GM23338 (cell line): Measurements from ENCODE around the gene ARID3B. TPM values are rescaled to one million over a fixed set of nuclear protein-coding genes. Genes with fewer than 3 reads are reported as not detected.
A peak's percentile ranks its signal among the peaks of the same experiment; 100 is the strongest.

ENCODE experiments used
- ATAC-seq: fragments of 200-7000 bp; cut with Tn5 transposase; 3 replicates; pipeline ENCODE4 v1.9.1; 2020
- DNase-seq: peaks from one replicate; pipeline ENCODE4 v3.0.0-alpha.2; 2015; ENCODE audit warnings: low spot score
- H2AFZ ChIP-seq: fragments of 200-600 bp; sonication (generic); 2 replicates; pipeline ENCODE4 v1.8.0; 2016; ENCODE audit warnings: antibody characterized with exemption, mild to moderate bottlenecking, moderate library complexity
- H3F3A ChIP-seq: fragments of 200-600 bp; sonication (generic); replicated peaks from 2 replicates; pipeline ENCODE4 v1.8.0; 2017; ENCODE audit warnings: antibody characterized with exemption, mixed run types, low read depth
- H3K27ac ChIP-seq: fragments of 200-600 bp; sonication (generic); 2 replicates; pipeline ENCODE4 v1.6.1; 2016; ENCODE audit warnings: low read depth
- H3K27me3 ChIP-seq: fragments of 200-600 bp; sonication (generic); 2 replicates; pipeline ENCODE4 v1.8.0; 2016; ENCODE audit warnings: mild to moderate bottlenecking, mixed run types, moderate library complexity; ENCODE audit not compliant: insufficient read depth
- H3K36me3 ChIP-seq: fragments of 200-600 bp; sonication (generic); 2 replicates; pipeline ENCODE4 v1.8.0; 2016; ENCODE audit warnings: mild to moderate bottlenecking; ENCODE audit not compliant: insufficient read depth
- H3K4me1 ChIP-seq: fragments of 200-600 bp; sonication (generic); 2 replicates; pipeline ENCODE4 v1.8.0; 2016; ENCODE audit warnings: mild to moderate bottlenecking, moderate library complexity; ENCODE audit not compliant: insufficient read depth
- H3K4me2 ChIP-seq: fragments of 200-600 bp; sonication (generic); 2 replicates; pipeline ENCODE4 v1.7.1; 2017; ENCODE audit warnings: mixed run types
- H3K4me3 ChIP-seq: fragments of 200-600 bp; sonication (generic); 2 replicates; pipeline ENCODE4 v1.6.1; 2016; ENCODE audit warnings: mixed run types
- H3K79me2 ChIP-seq: fragments of 200-600 bp; sonication (generic); replicated peaks from 2 replicates; pipeline ENCODE4 v1.8.0; 2017; ENCODE audit warnings: mild to moderate bottlenecking; ENCODE audit not compliant: insufficient read depth
- H3K9me2 ChIP-seq: fragments of 200-600 bp; sonication (generic); 2 replicates; pipeline ENCODE4 v1.8.0; 2017; ENCODE audit not compliant: insufficient read depth
- H4K20me1 ChIP-seq: fragments of 200-600 bp; sonication (generic); replicated peaks from 2 replicates; pipeline ENCODE4 v1.8.0; 2017; ENCODE audit warnings: mild to moderate bottlenecking; ENCODE audit not compliant: insufficient read depth
- H3K27ac Mint-ChIP-seq: 2 replicates; pipeline ENCODE4 v1.8.0; 2020; ENCODE audit warnings: inconsistent platforms, mild to moderate bottlenecking, moderate library complexity, mixed read lengths
- H3K27me3 Mint-ChIP-seq: 3 replicates; pipeline ENCODE4 v1.8.0; 2022; ENCODE audit warnings: low read depth, mild to moderate bottlenecking, moderate library complexity, mixed read lengths, inconsistent platforms; ENCODE audit not compliant: insufficient read depth, poor library complexity
- H3K36me3 Mint-ChIP-seq: 3 replicates; pipeline ENCODE4 v1.8.0; 2021; ENCODE audit warnings: low read depth, mild to moderate bottlenecking, inconsistent platforms, moderate library complexity, mixed read lengths
- H3K4me1 Mint-ChIP-seq: 3 replicates; pipeline ENCODE4 v1.8.0; 2020; ENCODE audit warnings: mild to moderate bottlenecking, inconsistent platforms, mixed read lengths
- H3K4me3 Mint-ChIP-seq: 3 replicates; pipeline ENCODE4 v1.8.0; 2021; ENCODE audit warnings: moderate library complexity, mild to moderate bottlenecking, inconsistent platforms, mixed read lengths
- H3K9me3 Mint-ChIP-seq: 3 replicates; pipeline ENCODE4 v1.8.0; 2020; ENCODE audit warnings: moderate library complexity, mild to moderate bottlenecking, inconsistent platforms, mixed read lengths
- CREB1 ChIP-seq: fragments of 250-450 bp; sonication (Bioruptor Pico); IDR thresholded peaks from 2 replicates; pipeline ENCODE4 v1.5.0; 2020; ENCODE audit warnings: low read depth, mild to moderate bottlenecking, moderate library complexity
- EZH2phosphoT487 ChIP-seq: fragments of 200-600 bp; sonication (generic); IDR thresholded peaks from one replicate; pipeline ENCODE4 v1.8.1; 2018; ENCODE audit warnings: antibody characterized with exemption; ENCODE audit not compliant: unreplicated experiment
- JUNB ChIP-seq: IDR thresholded peaks from one replicate; pipeline ENCODE4 v1.6.1; 2016; ENCODE audit warnings: antibody characterized with exemption; ENCODE audit not compliant: unreplicated experiment
- POLR2AphosphoS5 ChIP-seq: IDR thresholded peaks from 2 replicates; pipeline ENCODE4 v1.6.1; 2016; ENCODE audit warnings: antibody characterized with exemption, low read depth
- STAT1 ChIP-seq: IDR thresholded peaks from one replicate; pipeline ENCODE4 v1.6.1; 2016; ENCODE audit warnings: antibody characterized with exemption; ENCODE audit not compliant: unreplicated experiment
- ZNF114 ChIP-seq: fragments of 250-450 bp; sonication (Bioruptor Pico); IDR thresholded peaks from 2 replicates; pipeline ENCODE4 v1.5.0; 2020; ENCODE audit warnings: mild to moderate bottlenecking, moderate library complexity
- polyA plus RNA-seq: library from polyadenylated mRNA; unstranded; fragments of >200 nt; fragmentation: Nextera tagmentation; extraction: Ambion mirVana; gene quantifications from 2 replicates; pipeline ENCODE4 v1.2.1, GENCODE V29; 2016
- total RNA-seq: library from RNA; depleted of rRNA; stranded (reverse); fragments of >200 nt; shearing (Covaris generic); gene quantifications from 2 replicates; pipeline ENCODE4 v1.2.3, GENCODE V29; 2014
- TF ChIP-seq, protein P1 (sequence below): fragments of 250-450 bp; sonication (Bioruptor Pico); IDR thresholded peaks from 2 replicates; pipeline ENCODE4 v1.5.0; 2020; ENCODE audit warnings: mild to moderate bottlenecking, moderate library complexity
- TF ChIP-seq, protein P2 (sequence below), 2 experiments: fragments of 200-600 bp in 1 of 2; sonication (generic) in 1 of 2; conservative IDR thresholded peaks; 2 replicates each; pipeline versions ENCODE4 v1.5.1 to v1.6.1; 2016 to 2017; ENCODE audit warnings: antibody characterized with exemption in 2 of 2, low read depth in 2 of 2, mild to moderate bottlenecking in 2 of 2, moderate library complexity in 1 of 2
- TF ChIP-seq, protein P3 (sequence below): IDR thresholded peaks from one replicate; pipeline ENCODE4 v1.6.1; 2018; ENCODE audit warnings: antibody characterized with exemption; ENCODE audit not compliant: unreplicated experiment

The ARID3B gene
- total and polyA plus RNA-seq, 2 experiments from 2014 or later = 65.5 to 147 TPM

- Histone ChIP-seq H2AFZ (no peak overlapping the region), H3K4me1 (no peaks in the 10 kb centered on the region), H3K27me3 (peaks cover 13% of the 10 kb centered on the region; the same call in 1 of the 2 replicates), H3K4me2 (no peak overlapping the region), H3K36me3 (no peaks in the 10 kb centered on the region), H3K9me2 (no peaks in the 10 kb centered on the region), H3K4me3 (no peak overlapping the region), H4K20me1 (no peaks in the 10 kb centered on the region; the same call in 1 of the 2 replicates), H3K27ac (no peak overlapping the region), H3F3A (no peaks in the 10 kb centered on the region; the same call in 1 of the 2 replicates), H3K79me2 (no peaks in the 10 kb centered on the region)
- Mint-ChIP-seq H3K36me3 (no peaks in the 10 kb centered on the region), H3K27me3 (peaks cover 16% of the 10 kb centered on the region), H3K9me3 (no peaks in the 10 kb centered on the region), H3K4me3 (no peak overlapping the region), H3K4me1 (no peaks in the 10 kb centered on the region; the same call in 2 of the 3 replicates), H3K27ac (no peak overlapping the region)
- ATAC-seq (peak; percentile 2; the same call in 1 of the 3 replicates), DNase-seq (no peak)
- TF ChIP-seq JUNB (no peak), ZNF114 (CRISPR knock-in tag) (no peak)
These were observed 69.4 kb downstream of the ARID3B start for GRCh38 chr15:74610302-74610951.

DNA sequence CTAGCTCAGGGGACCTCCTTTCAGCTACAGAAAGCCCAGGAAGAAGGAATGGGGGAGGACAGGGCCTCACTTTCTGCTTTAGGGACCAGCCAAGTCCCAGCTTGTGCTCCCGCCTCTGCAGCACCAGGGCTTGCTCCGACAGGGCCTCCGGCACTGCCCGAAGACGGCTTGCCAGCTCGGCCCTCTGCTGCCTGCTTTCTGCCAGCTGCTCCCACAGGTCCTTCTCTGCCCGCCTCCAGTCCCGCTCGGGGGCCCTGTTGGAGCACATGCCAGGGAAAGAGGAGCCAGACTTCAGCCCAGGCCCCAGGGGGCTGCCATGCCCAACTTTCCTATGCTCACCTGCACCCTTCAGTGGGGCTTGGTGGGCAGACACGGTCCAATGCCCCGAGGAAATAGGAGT is 70.3 kb downstream of the ARID3B start:
- DNase-seq (no peak), ATAC-seq (no peak)
- Mint-ChIP-seq H3K27me3 (peaks cover 17% of the 10 kb centered on the region), H3K36me3 (no peaks in the 10 kb centered on the region), H3K9me3 (no peaks in the 10 kb centered on the region), H3K4me3 (no peak overlapping the region), H3K27ac (no peak overlapping the region), H3K4me1 (no peaks in the 10 kb centered on the region; the same call in 2 of the 3 replicates)
- TF ChIP-seq STAT1 (no peak), POLR2AphosphoS5 (no peak), ZNF114 (CRISPR knock-in tag) (no peak), CREB1 (CRISPR knock-in tag) (no peak), EZH2phosphoT487 (no peak)
- TF ChIP-seq, protein P1, sequence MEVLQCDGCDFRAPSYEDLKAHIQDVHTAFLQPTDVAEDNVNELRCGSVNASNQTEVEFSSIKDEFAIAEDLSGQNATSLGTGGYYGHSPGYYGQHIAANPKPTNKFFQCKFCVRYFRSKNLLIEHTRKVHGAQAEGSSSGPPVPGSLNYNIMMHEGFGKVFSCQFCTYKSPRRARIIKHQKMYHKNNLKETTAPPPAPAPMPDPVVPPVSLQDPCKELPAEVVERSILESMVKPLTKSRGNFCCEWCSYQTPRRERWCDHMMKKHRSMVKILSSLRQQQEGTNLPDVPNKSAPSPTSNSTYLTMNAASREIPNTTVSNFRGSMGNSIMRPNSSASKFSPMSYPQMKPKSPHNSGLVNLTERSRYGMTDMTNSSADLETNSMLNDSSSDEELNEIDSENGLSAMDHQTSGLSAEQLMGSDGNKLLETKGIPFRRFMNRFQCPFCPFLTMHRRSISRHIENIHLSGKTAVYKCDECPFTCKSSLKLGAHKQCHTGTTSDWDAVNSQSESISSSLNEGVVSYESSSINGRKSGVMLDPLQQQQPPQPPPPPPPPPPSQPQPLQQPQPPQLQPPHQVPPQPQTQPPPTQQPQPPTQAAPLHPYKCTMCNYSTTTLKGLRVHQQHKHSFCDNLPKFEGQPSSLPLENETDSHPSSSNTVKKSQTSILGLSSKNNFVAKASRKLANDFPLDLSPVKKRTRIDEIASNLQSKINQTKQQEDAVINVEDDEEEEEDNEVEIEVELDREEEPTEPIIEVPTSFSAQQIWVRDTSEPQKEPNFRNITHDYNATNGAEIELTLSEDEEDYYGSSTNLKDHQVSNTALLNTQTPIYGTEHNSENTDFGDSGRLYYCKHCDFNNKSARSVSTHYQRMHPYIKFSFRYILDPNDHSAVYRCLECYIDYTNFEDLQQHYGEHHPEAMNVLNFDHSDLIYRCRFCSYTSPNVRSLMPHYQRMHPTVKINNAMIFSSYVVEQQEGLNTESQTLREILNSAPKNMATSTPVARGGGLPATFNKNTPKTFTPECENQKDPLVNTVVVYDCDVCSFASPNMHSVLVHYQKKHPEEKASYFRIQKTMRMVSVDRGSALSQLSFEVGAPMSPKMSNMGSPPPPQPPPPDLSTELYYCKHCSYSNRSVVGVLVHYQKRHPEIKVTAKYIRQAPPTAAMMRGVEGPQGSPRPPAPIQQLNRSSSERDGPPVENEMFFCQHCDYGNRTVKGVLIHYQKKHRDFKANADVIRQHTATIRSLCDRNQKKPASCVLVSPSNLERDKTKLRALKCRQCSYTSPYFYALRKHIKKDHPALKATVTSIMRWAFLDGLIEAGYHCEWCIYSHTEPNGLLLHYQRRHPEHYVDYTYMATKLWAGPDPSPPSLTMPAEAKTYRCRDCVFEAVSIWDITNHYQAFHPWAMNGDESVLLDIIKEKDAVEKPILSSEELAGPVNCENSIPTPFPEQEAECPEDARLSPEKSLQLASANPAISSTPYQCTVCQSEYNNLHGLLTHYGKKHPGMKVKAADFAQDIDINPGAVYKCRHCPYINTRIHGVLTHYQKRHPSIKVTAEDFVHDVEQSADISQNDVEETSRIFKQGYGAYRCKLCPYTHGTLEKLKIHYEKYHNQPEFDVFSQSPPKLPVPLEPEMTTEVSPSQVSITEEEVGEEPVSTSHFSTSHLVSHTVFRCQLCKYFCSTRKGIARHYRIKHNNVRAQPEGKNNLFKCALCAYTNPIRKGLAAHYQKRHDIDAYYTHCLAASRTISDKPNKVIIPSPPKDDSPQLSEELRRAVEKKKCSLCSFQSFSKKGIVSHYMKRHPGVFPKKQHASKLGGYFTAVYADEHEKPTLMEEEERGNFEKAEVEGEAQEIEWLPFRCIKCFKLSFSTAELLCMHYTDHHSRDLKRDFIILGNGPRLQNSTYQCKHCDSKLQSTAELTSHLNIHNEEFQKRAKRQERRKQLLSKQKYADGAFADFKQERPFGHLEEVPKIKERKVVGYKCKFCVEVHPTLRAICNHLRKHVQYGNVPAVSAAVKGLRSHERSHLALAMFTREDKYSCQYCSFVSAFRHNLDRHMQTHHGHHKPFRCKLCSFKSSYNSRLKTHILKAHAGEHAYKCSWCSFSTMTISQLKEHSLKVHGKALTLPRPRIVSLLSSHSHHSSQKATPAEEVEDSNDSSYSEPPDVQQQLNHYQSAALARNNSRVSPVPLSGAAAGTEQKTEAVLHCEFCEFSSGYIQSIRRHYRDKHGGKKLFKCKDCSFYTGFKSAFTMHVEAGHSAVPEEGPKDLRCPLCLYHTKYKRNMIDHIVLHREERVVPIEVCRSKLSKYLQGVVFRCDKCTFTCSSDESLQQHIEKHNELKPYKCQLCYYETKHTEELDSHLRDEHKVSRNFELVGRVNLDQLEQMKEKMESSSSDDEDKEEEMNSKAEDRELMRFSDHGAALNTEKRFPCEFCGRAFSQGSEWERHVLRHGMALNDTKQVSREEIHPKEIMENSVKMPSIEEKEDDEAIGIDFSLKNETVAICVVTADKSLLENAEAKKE (CRISPR knock-in tag) = no peak
- TF ChIP-seq, protein P2, sequence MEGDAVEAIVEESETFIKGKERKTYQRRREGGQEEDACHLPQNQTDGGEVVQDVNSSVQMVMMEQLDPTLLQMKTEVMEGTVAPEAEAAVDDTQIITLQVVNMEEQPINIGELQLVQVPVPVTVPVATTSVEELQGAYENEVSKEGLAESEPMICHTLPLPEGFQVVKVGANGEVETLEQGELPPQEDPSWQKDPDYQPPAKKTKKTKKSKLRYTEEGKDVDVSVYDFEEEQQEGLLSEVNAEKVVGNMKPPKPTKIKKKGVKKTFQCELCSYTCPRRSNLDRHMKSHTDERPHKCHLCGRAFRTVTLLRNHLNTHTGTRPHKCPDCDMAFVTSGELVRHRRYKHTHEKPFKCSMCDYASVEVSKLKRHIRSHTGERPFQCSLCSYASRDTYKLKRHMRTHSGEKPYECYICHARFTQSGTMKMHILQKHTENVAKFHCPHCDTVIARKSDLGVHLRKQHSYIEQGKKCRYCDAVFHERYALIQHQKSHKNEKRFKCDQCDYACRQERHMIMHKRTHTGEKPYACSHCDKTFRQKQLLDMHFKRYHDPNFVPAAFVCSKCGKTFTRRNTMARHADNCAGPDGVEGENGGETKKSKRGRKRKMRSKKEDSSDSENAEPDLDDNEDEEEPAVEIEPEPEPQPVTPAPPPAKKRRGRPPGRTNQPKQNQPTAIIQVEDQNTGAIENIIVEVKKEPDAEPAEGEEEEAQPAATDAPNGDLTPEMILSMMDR (conservative IDR thresholded peaks at IDR 0.05; ENCODE audit: low read depth in 2 of 2) = no peak
- TF ChIP-seq, protein P3, sequence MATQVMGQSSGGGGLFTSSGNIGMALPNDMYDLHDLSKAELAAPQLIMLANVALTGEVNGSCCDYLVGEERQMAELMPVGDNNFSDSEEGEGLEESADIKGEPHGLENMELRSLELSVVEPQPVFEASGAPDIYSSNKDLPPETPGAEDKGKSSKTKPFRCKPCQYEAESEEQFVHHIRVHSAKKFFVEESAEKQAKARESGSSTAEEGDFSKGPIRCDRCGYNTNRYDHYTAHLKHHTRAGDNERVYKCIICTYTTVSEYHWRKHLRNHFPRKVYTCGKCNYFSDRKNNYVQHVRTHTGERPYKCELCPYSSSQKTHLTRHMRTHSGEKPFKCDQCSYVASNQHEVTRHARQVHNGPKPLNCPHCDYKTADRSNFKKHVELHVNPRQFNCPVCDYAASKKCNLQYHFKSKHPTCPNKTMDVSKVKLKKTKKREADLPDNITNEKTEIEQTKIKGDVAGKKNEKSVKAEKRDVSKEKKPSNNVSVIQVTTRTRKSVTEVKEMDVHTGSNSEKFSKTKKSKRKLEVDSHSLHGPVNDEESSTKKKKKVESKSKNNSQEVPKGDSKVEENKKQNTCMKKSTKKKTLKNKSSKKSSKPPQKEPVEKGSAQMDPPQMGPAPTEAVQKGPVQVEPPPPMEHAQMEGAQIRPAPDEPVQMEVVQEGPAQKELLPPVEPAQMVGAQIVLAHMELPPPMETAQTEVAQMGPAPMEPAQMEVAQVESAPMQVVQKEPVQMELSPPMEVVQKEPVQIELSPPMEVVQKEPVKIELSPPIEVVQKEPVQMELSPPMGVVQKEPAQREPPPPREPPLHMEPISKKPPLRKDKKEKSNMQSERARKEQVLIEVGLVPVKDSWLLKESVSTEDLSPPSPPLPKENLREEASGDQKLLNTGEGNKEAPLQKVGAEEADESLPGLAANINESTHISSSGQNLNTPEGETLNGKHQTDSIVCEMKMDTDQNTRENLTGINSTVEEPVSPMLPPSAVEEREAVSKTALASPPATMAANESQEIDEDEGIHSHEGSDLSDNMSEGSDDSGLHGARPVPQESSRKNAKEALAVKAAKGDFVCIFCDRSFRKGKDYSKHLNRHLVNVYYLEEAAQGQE = no peak
- peaks cover under 1% of the 10 kb centered on the region; the same call in 1 of the 2 replicates for H3K4me1 ChIP-seq
- peaks cover 13% of the 10 kb centered on the region; the same call in 1 of the 2 replicates for H3K27me3 ChIP-seq
- peaks cover 2% of the 10 kb centered on the region; the same call in 1 of the 2 replicates for H4K20me1 ChIP-seq
- H3K79me2 ChIP-seq = peaks cover 7% of the 10 kb centered on the region
- no peak overlapping the region for H2AFZ ChIP-seq
- no peaks in the 10 kb centered on the region for H3K36me3 ChIP-seq
- H3K27ac ChIP-seq = no peak overlapping the region
- no peak overlapping the region for H3K4me2 ChIP-seq
- peaks cover 5% of the 10 kb centered on the region; the same call in 1 of the 2 replicates for H3F3A ChIP-seq
- no peaks in the 10 kb centered on the region for H3K9me2 ChIP-seq
- H3K4me3 ChIP-seq = no peak overlapping the region
